Stromal cell of bone marrow (primary cell): ENCODE data around the gene MIDN.

Experiments used
- DNase-seq: peaks from one replicate; pipeline ENCODE4 v3.0.0-alpha.2; 2012; ENCODE audit warnings: low read depth

Gene MIDN

GRCh38 chr19:1259206-1259875 is 11.0 kb downstream of the MIDN start:
- DNase-seq: no peak

- DNase-seq: no peak
These were observed 11.7 kb downstream of the MIDN start for GRCh38 chr19:1259876-1260748.

- DNase-seq: peak; percentile 89
These were observed 12.6 kb downstream of the MIDN start for GRCh38 chr19:1260749-1261537.

GRCh38 chr19:1261538-1261797 is 13.1 kb downstream of the MIDN start:
- DNase-seq: no peak

- no peak for DNase-seq
These were observed 13.6 kb downstream of the MIDN start for GRCh38 chr19:1261798-1262622.

- DNase-seq: no peak
These were observed 14.3 kb downstream of the MIDN start for GRCh38 chr19:1262623-1263123.

GRCh38 chr19:1263188-1263587 is 14.8 kb downstream of the MIDN start:
- DNase-seq: no peak

GRCh38 chr19:1264801-1265614 is 16.6 kb downstream of the MIDN start:
- peak; percentile 88 for DNase-seq

- peak; percentile 78 for DNase-seq
These were observed 17.3 kb downstream of the MIDN start for GRCh38 chr19:1265615-1266128.

GRCh38 chr19:1266129-1266915 is 17.9 kb downstream of the MIDN start:
- peak; percentile 79 for DNase-seq

GRCh38 chr19:1266916-1267476 is 18.6 kb downstream of the MIDN start:
- DNase-seq: no peak

- DNase-seq: no peak
These were observed 19.3 kb downstream of the MIDN start for GRCh38 chr19:1267477-1268225.

GRCh38 chr19:1268226-1269064 is 20.1 kb downstream of the MIDN start:
- no peak for DNase-seq

GRCh38 chr19:1269065-1269477 is 20.7 kb downstream of the MIDN start, which contains the start of gene CIRBP:
CIRBP (plus strand) TSS chr19:1269332; CDS start chr19:1270934, 1,602 bp downstream.
- peak; percentile 97 for DNase-seq

- peak; percentile 88 for DNase-seq
These were observed 21.3 kb downstream of the MIDN start for GRCh38 chr19:1269478-1270212.

- DNase-seq: no peak
These were observed 21.9 kb downstream of the MIDN start for GRCh38 chr19:1270213-1270853.
